GM10248 (cell line): Measurements from ENCODE around the gene KCNN4.
"Not testable (repeated sequence)": the region's sequence is repeated elsewhere in the genome, so short reads cannot be mapped to it uniquely, and the experiment has no call there.

ENCODE experiments used
- CTCF ChIA-PET: fragments of 300-600 bp; sonication (Branson Sonifier 250); formaldehyde crosslinking; extraction: SDS; loops from one replicate; lab custom pipeline; 2021; ENCODE audit warnings: antibody characterized with exemption; lab: Yijun Ruan, JAX
- POLR2A ChIA-PET: fragments of 350-650 bp; sonication (Branson Sonifier 250); formaldehyde crosslinking; extraction: SDS; loops from one replicate; lab custom pipeline; 2020; ENCODE audit warnings: antibody characterized with exemption; lab: Yijun Ruan, JAX
- DNase-seq: peaks from one replicate; pipeline ENCODE4 v3.0.0; 2012; ENCODE audit errors: extremely low spot score
- TF ChIP-seq, protein P1 (sequence below): IDR thresholded peaks from 2 replicates; pipeline ENCODE4 v1.5.1; 2012; ENCODE audit warnings: mild to moderate bottlenecking, low read depth; ENCODE audit errors: extremely low read depth, missing control alignments, control extremely low read depth

The KCNN4 gene

GRCh38 chr19:43809762-43810696 is 29.3 kb upstream of the KCNN4 start:
- TF ChIP-seq, protein P1, sequence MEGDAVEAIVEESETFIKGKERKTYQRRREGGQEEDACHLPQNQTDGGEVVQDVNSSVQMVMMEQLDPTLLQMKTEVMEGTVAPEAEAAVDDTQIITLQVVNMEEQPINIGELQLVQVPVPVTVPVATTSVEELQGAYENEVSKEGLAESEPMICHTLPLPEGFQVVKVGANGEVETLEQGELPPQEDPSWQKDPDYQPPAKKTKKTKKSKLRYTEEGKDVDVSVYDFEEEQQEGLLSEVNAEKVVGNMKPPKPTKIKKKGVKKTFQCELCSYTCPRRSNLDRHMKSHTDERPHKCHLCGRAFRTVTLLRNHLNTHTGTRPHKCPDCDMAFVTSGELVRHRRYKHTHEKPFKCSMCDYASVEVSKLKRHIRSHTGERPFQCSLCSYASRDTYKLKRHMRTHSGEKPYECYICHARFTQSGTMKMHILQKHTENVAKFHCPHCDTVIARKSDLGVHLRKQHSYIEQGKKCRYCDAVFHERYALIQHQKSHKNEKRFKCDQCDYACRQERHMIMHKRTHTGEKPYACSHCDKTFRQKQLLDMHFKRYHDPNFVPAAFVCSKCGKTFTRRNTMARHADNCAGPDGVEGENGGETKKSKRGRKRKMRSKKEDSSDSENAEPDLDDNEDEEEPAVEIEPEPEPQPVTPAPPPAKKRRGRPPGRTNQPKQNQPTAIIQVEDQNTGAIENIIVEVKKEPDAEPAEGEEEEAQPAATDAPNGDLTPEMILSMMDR: peak; percentile 59
- peak; percentile 56 for DNase-seq
- ChIA-PET CTCF (interaction anchor here (0.7 to 4.4 kb wide), 39 partner anchors 9 to 363 kb away, joined by 3 to 67 read pairs (median 5); partner anchors contain the start of genes IRGQ, SMG9 and ZNF283), POLR2A (no interaction called here)

DNA sequence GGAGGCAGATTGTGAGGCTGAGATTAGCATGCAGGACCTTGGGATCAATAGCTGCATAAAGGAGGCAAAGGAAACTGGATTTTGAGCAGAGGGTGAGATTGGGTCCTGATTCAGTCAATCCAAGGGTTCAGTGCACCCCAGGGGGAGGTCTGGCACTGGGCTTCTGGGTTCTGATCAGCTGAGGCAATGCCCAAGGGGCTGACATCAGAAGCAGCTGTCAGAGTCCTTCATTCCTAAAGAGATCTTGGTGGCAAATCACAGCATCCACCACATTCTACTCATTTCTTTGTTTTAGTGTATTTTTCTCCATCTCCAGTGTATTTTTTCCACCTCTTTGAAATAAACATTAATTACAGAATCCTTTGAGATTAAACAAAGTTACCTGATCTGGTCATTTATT is 26.9 kb upstream of the KCNN4 start:
- ChIA-PET CTCF (interaction anchor here (1.2 kb wide), 1 partner anchor 26 kb away, joined by 3 read pairs; no protein-coding TSS in a partner anchor), POLR2A (no interaction called here)
- DNase-seq: no peak
- TF ChIP-seq, protein P1: no peak

DNA sequence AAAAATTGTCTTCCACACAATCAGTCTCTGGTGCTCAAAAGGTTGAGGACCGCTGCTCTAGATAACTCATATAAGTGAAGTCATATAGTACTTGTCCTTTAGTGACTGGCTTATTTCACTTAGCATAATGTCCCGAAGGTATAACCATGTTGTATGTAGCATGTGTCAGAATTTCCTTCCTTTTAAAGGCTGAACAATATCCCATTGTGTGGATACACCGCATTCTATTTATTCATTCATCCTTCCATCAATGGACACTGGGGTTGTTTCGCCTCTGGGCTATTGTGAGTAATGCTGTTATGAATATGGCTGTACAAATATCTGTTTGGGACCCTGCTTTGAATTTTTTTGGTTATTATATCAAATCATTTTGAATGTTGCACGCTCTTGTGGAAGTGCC is 26.1 kb upstream of the KCNN4 start:
- ChIA-PET CTCF (interaction anchor here (1.2 kb wide), 2 partner anchors 10 to 26 kb away, joined by 3 read pairs; no protein-coding TSS in a partner anchor), POLR2A (no interaction called here)
- TF ChIP-seq, protein P1: no peak
- DNase-seq: no peak

- POLR2A ChIA-PET, DNase-seq: not testable (repeated sequence)
- CTCF ChIA-PET: interaction anchor here (1.2 kb wide), 2 partner anchors 9 to 25 kb away, joined by 3 read pairs; no protein-coding TSS in a partner anchor
Measured at GRCh38 chr19:43806401-43806800, 25.6 kb upstream of the KCNN4 start.

DNA sequence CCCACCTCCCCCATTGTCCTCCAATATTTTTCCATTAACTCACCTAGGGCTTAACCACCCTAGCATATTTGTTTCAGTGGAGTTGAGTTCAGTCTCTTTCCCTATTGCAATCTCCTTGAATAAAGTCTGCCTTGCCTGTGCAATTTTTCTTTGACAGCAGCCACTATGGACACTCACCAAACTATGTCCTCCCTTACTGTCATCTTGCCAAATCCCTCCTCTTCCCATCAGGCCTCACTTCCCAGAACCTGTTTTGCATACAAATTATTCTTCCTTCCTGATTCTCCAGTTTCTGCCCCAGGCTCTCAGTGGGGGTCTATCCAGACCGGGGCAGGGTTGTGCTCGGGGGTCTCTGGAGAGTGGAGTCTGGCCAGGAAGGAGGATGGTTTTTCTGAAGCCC is 23.7 kb upstream of the KCNN4 start:
- no peak for DNase-seq
- ChIA-PET POLR2A (no interaction called here), CTCF (no interaction called here)
- TF ChIP-seq, protein P1: no peak

- TF ChIP-seq, protein P1: no peak
- DNase-seq: no peak
- ChIA-PET POLR2A (no interaction called here), CTCF (no interaction called here)
Measured at GRCh38 chr19:43802216-43802951, 21.6 kb upstream of the KCNN4 start, which contains the start of gene LYPD5. LYPD5 (minus strand) TSS chr19:43802447; CDS start chr19:43802380, 67 bp downstream.
